Pancreas (tissue), 10 donors: Measurements from ENCODE around the gene TIMM10B. TPM values are rescaled to one million over a fixed set of nuclear protein-coding genes. Genes with fewer than 3 reads are reported as not detected.

Source experiments
- ATAC-seq, 4 donors: fragments of 200-7000 bp; cut with Tn5 transposase; one replicate each; pipeline versions ENCODE4 v1.8.0 to v1.9.1; 2020; ENCODE audit warnings: mild to moderate bottlenecking in 4 of 4, moderate library complexity in 4 of 4
- DNase-seq, 6 donors: peaks; one replicate each; pipeline ENCODE4 v3.0.0-alpha.2; 2020
- FAIRE-seq: peaks from 2 replicates; lab custom pipeline; 2012; peaks lifted over from hg19 to GRCh38; lab: Jason Lieb, UNC
- H3K27ac ChIP-seq, 4 donors: fragments of 200-600 bp; sonication (generic); 1 replicate in 3 of 4; 2 replicates in 1 of 4; pipeline versions ENCODE4 v1.5.0 to v1.8.0; 2020
- H3K27me3 ChIP-seq, 4 donors: fragments of 200-600 bp; one replicate each; pipeline ENCODE4 v1.8.0; 2021
- H3K36me3 ChIP-seq, 3 donors: fragments of 200-600 bp; sonication (generic) in 1 of 3; one replicate each; pipeline versions ENCODE4 v1.5.0 to v1.8.0; 2020 to 2021
- H3K4me1 ChIP-seq, 3 donors: fragments of 200-600 bp; one replicate each; pipeline ENCODE4 v1.8.0; 2021
- H3K4me3 ChIP-seq, 4 donors: fragments of 200-600 bp; sonication (generic) in 2 of 4; one replicate each; pipeline versions ENCODE4 v1.5.0 to v1.8.0; 2020 to 2021
- H3K9me3 ChIP-seq, 4 donors: fragments of 200-600 bp; one replicate each; pipeline ENCODE4 v1.8.0; 2021
- WGBS, 2 donors: extraction: QIAGEN DNeasy Blood & Tissue Kit; methylation state at CpG; one replicate each; pipeline ENCODE4 v1.1.7; 2013; 5-methylcytosine and 5-hydroxymethylcytosine counted together
- intact Hi-C, 3 donors: fragments of 100-400 bp; cut with DNase I; formaldehyde crosslinking; loops; one replicate each; pipeline versions ENCODE4 v1.11.1 to v1.14.2; 2022
- polyA plus RNA-seq, 2 donors: library from polyadenylated mRNA; stranded (reverse); fragments of 200-250 nt; gene quantifications; one replicate each; pipeline ENCODE4 v1.2.3, GENCODE V29; 2013
- total RNA-seq, 6 donors: library from RNA; stranded (reverse); fragmentation: NEBNext Ultra II Directional in 4 of 6; extraction: Animal tissue kit (Norgen Biotek cat#: 25700) in 4 of 6; gene quantifications; one replicate each; pipeline versions ENCODE4 v1.2.1 to v1.2.4, GENCODE V29; 2021 to 2023
- TF ChIP-seq, protein P1 (sequence below), 4 donors: fragments of 200-600 bp; sonication (generic) in 3 of 4; IDR thresholded peaks; one replicate each; pipeline versions ENCODE4 v1.5.0 to v1.8.0; 2021; ENCODE audit warnings: antibody characterized with exemption in 4 of 4
- donor health status: healthy with polysubstance abuse.
- donor health status: DM: no; HTN: no; CAD: no; lungs with moderate emphysema.
- donor health status: DM: no; HTN: no; CAD: no.
- donor health status: control.
- donor health status: control.
- donor health status: Bipolar disorder and iron deficiency.
- donor health status: DM: yes; HTN: yes; CAD: no.
- donor health status: DM: no; HTN: no; CAD: no.
- donor health status: DM: no; HTN: no; CAD: no.
- donor health status: DM: yes; HTN: yes; CAD: no.

TIMM10B gene
- total and polyA plus RNA-seq, 8 donors = 8.2 to 20.9 (median 16.1) TPM

DNA sequence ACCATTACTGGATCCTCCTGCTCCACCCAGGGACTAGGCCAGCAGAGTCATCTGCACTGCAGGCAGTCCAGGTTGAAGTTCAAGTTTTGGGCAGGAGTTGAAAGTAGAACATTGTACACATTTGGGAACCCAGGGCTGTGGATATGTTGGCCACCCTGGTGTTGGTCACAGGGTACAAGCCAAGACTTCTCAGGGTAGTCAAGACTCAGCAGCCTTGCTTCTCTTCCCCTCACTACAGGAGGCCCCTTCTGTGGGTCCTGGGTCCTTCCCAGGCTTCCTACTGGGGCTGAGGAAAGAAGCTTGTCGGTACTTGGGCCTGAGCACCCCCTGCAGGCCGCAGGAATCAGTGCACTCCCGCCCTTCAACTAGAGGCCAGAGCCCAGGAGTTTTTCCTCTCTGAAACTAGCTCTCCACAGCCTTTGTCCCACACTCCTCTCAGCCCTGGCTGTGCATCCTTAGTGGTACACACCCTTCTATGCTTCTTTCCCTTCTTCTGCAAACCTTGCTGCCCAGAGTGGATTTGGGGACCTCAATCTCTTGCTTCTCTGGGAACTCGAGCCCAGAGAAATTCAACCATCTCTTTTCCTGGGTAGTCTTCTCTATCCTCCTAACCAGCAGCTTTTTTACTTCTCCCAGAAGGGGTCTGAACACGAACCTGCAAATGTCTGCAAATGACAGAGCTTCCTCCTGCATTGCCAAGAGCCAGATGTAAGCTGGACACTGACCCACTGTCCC, 37.9 kb upstream of the TIMM10B start:
- TF ChIP-seq, protein P1, sequence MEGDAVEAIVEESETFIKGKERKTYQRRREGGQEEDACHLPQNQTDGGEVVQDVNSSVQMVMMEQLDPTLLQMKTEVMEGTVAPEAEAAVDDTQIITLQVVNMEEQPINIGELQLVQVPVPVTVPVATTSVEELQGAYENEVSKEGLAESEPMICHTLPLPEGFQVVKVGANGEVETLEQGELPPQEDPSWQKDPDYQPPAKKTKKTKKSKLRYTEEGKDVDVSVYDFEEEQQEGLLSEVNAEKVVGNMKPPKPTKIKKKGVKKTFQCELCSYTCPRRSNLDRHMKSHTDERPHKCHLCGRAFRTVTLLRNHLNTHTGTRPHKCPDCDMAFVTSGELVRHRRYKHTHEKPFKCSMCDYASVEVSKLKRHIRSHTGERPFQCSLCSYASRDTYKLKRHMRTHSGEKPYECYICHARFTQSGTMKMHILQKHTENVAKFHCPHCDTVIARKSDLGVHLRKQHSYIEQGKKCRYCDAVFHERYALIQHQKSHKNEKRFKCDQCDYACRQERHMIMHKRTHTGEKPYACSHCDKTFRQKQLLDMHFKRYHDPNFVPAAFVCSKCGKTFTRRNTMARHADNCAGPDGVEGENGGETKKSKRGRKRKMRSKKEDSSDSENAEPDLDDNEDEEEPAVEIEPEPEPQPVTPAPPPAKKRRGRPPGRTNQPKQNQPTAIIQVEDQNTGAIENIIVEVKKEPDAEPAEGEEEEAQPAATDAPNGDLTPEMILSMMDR (IDR thresholded peaks at IDR 0.05) = peak; percentile 64 to 84 (median 72)
- 25 to 27% methylated on average over 5 of the region's 5 CpGs for WGBS, 2 donors
- peak; percentile 26 to 67 (median 50) for DNase-seq
- peak; percentile 79 to 92 (median 88) for ATAC-seq
- Histone ChIP-seq H3K4me1 (no peaks in the 10 kb centered on the region), H3K36me3 (no peaks in the 10 kb centered on the region), H3K27ac (no peak overlapping the region), H3K4me3 (no peak overlapping the region), H3K27me3 (no peaks in the 10 kb centered on the region), H3K9me3 (no peaks in the 10 kb centered on the region)
- intact Hi-C loops = loop anchor here in 1 of 3 donors (10.0 kb wide), 1 partner anchor 69 kb away; no protein-coding TSS in a partner anchor
- no peak for FAIRE-seq

DNA sequence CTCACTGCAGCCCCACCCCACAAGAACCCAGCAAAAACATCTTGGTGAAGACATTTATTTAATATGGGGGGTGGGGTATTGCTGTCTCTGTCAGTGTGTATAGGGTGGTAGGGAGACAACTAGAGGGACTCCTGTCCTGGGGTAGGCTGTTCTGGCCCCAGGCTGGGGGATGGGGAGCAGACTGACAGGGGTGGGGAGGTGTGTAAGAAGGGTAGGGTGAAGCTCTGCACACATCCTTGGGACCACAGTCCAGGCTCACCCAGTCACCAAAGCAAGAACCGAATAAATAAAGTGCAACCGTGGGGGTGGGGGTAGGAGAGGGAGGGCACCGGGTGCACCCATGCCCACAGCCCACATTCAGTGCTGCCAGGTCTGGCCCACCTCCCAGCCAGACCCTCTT, 32.7 kb upstream of the TIMM10B start:
- no peak for FAIRE-seq

DNA sequence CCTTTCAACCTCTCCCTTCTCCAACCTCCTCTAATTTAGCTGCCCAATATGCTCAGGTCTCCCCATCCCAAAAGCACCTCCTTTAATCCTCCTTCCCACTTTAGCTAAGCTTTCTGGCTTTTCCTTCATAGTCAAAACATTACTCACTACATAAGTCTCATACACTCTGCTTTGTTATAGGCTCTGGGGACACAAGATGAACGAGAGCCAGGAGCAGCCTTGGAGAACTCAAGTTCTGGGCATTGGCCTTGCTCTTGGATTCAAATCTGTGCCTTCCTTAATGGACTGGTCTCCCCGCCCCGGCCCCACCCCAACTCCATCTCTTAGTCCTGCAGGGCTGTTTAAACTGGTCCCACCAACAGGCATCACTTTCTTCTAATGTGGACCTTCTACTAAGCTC, 29.1 kb upstream of the TIMM10B start:
- TF ChIP-seq, protein P1 (IDR thresholded peaks at IDR 0.05) = no peak
- H3K27me3 ChIP-seq = no peaks in the 10 kb centered on the region
- intact Hi-C loops = no loop called here
- no peak overlapping the region for H3K4me3 ChIP-seq
- no peak overlapping the region for H3K27ac ChIP-seq
- H3K36me3 ChIP-seq = peaks cover 0 to 34% (median 9%) of the 10 kb centered on the region in 3 donors
- WGBS, 2 donors = 78 to 84% methylated on average over 3 of the region's 3 CpGs
- DNase-seq (no peak), FAIRE-seq (no peak), ATAC-seq (no peak)
- no peaks in the 10 kb centered on the region for H3K9me3 ChIP-seq
- no peaks in the 10 kb centered on the region for H3K4me1 ChIP-seq

More for the DNA sequence above, 32.7 kb upstream of the TIMM10B start:
- Histone ChIP-seq H3K9me3 (no peaks in the 10 kb centered on the region), H3K4me3 (no peak overlapping the region), H3K27ac (no peak overlapping the region), H3K4me1 (no peaks in the 10 kb centered on the region), H3K36me3 (peaks cover 0 to 10% (median 4%) of the 10 kb centered on the region in 3 donors), H3K27me3 (no peaks in the 10 kb centered on the region)
- ATAC-seq (no peak), DNase-seq (no peak)
- intact Hi-C loops = loop anchor here in 1 of 3 donors (10.0 kb wide), 1 partner anchor 74 kb away; no protein-coding TSS in a partner anchor
- WGBS, 2 donors = 64 to 78% methylated on average over 3 of the region's 3 CpGs
- TF ChIP-seq, protein P1 (IDR thresholded peaks at IDR 0.05) = no peak

DNA sequence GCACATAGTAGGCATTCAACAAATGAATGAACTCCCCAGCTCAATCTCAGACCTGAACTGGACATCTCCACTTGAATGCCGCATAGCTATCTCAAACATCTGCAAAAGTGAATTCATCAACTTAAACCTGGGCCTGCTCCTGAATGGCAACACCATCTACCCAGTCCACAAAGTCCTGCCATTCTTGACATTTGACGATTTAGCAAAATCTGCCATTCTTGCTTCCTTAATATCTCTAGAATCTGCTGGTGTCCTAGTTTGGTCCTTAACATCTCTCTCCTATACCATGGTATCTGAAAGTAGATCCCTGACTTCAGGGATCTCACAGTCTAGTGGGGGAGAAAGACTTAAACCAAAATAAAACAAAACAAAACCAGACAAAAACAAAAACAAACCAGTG, 28.1 kb upstream of the TIMM10B start:
- H3K4me1 ChIP-seq = no peaks in the 10 kb centered on the region
- intact Hi-C loops = no loop called here
- no peak overlapping the region for H3K4me3 ChIP-seq
- no peaks in the 10 kb centered on the region for H3K9me3 ChIP-seq
- ATAC-seq (no peak), DNase-seq (no peak), FAIRE-seq (no peak)
- no peak overlapping the region for H3K27ac ChIP-seq
- H3K36me3 ChIP-seq = peaks cover 0 to 36% (median 9%) of the 10 kb centered on the region in 3 donors
- TF ChIP-seq, protein P1 (IDR thresholded peaks at IDR 0.05) = no peak
- 85 to 86% methylated on average over 2 of the region's 2 CpGs for WGBS, 2 donors
- no peaks in the 10 kb centered on the region for H3K27me3 ChIP-seq

DNA sequence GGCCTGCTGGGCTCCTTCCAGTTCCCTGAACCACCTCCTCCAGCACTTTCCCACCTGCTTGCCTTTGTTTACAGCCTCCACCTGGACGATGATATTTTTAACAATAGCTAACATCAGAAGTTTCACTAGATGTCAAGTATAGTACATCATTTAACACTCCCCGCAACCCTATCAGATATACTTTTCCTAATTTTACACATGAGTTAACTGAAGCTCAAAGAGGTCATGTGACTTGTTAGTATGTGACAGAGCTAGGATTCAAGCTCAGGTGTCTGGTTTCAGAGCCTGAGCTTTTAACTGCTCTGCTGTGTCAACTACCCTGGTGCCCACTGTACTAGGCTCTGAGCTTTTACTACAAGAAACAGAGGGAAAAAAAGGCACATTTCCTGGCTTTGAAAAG, 26.2 kb upstream of the TIMM10B start:
- H3K27me3 ChIP-seq = no peaks in the 10 kb centered on the region
- ATAC-seq = peak in 1 of 4 donors; percentile 22
- intact Hi-C loops = no loop called here
- 48 to 64% methylated on average over 2 of the region's 2 CpGs for WGBS, 2 donors
- peaks cover 0 to 32% (median 9%) of the 10 kb centered on the region in 3 donors for H3K36me3 ChIP-seq
- no peak overlapping the region for H3K27ac ChIP-seq
- H3K9me3 ChIP-seq = no peaks in the 10 kb centered on the region
- TF ChIP-seq, protein P1 (IDR thresholded peaks at IDR 0.05) = no peak
- DNase-seq = no peak
- H3K4me1 ChIP-seq = no peaks in the 10 kb centered on the region
- no peak overlapping the region for H3K4me3 ChIP-seq
- no peak for FAIRE-seq
